ENCODE data around the gene WNT10A.

- TF ChIP-seq CTCF (IDR thresholded peaks at IDR 0.05) (no peak), EZH2 (IDR thresholded peaks at IDR 0.05; ENCODE audit: borderline replicate concordance, insufficient read depth, low read depth, low read length, poor library complexity, severe bottlenecking) (no peak)
Measured at GRCh38 chr2:218860950-218861381, 19.7 kb upstream of the WNT10A start.
